HEK293T (cell line): ENCODE results near the gene MAGI3.

Source experiments
- BHLHE40 ChIP-seq: fragments of 450-650 bp; IDR thresholded peaks from 2 replicates; pipeline ENCODE4 v1.6.1; 2016; ENCODE audit warnings: mild to moderate bottlenecking, moderate library complexity, borderline replicate concordance
- ELF4 ChIP-seq: fragments of 450-650 bp; IDR thresholded peaks from 2 replicates; pipeline ENCODE4 v1.6.1; 2017; ENCODE audit warnings: antibody characterized with exemption
- FOXA1 ChIP-seq: fragments of 450-650 bp; IDR thresholded peaks from 2 replicates; pipeline ENCODE4 v1.6.1; 2016; ENCODE audit warnings: mild to moderate bottlenecking
- FOXK2 ChIP-seq: fragments of 450-650 bp; IDR thresholded peaks from 2 replicates; pipeline ENCODE4 v1.6.1; 2016; ENCODE audit warnings: mild to moderate bottlenecking
- FOXM1 ChIP-seq: fragments of 450-650 bp; IDR thresholded peaks from 2 replicates; pipeline ENCODE4 v1.6.1; 2017; ENCODE audit warnings: mild to moderate bottlenecking, borderline replicate concordance
- L3MBTL2 ChIP-seq: fragments of 450-650 bp; conservative IDR thresholded peaks from 2 replicates; pipeline ENCODE4 v1.6.1; 2016; ENCODE audit warnings: mild to moderate bottlenecking
- LEF1 ChIP-seq: fragments of 450-650 bp; IDR thresholded peaks from 2 replicates; pipeline ENCODE4 v1.6.1; 2017; ENCODE audit warnings: mild to moderate bottlenecking, borderline replicate concordance
- NFRKB ChIP-seq: fragments of 450-650 bp; IDR thresholded peaks from 2 replicates; pipeline ENCODE4 v1.6.1; 2016; ENCODE audit warnings: mild to moderate bottlenecking, moderate library complexity
- PKNOX1 ChIP-seq: fragments of 450-650 bp; IDR thresholded peaks from 2 replicates; pipeline ENCODE4 v1.6.1; 2016
- SP1 ChIP-seq: fragments of 450-650 bp; IDR thresholded peaks from 2 replicates; pipeline ENCODE4 v1.6.1; 2017
- SUZ12 ChIP-seq: fragments of 450-650 bp; IDR thresholded peaks from 2 replicates; pipeline ENCODE4 v1.6.1; 2016; ENCODE audit warnings: mild to moderate bottlenecking
- TARDBP ChIP-seq: fragments of 450-650 bp; IDR thresholded peaks from 2 replicates; pipeline ENCODE4 v1.6.1; 2016
- ZNF384 ChIP-seq: fragments of 450-650 bp; IDR thresholded peaks from 2 replicates; pipeline ENCODE4 v1.6.1; 2016

- no peak for TF ChIP-seq ELF4
- no peak for TF ChIP-seq TARDBP
- TF ChIP-seq FOXK2: no peak
- TF ChIP-seq BHLHE40: no peak
- TF ChIP-seq FOXM1: no peak
- no peak for TF ChIP-seq SP1
- no peak for TF ChIP-seq PKNOX1
- no peak for TF ChIP-seq SUZ12
- no peak for TF ChIP-seq ZNF384
- TF ChIP-seq NFRKB: no peak
- no peak for TF ChIP-seq L3MBTL2
- TF ChIP-seq FOXA1: no peak
- no peak for TF ChIP-seq LEF1
Observed at GRCh38 chr1:113517346-113517745, 127.0 kb downstream of the MAGI3 start.
